Activated CD8-positive, alpha-beta T cell treated with anti-CD3 and anti-CD28 coated beads for 36 hours (primary cell): ENCODE data around the gene ADCY7. TPM values are rescaled to one million over a fixed set of nuclear protein-coding genes. Genes with fewer than 3 reads are reported as not detected.

Source experiments
- ATAC-seq: fragments of 200-7000 bp; cut with Tn5 transposase; one replicate; pipeline ENCODE4 v1.10.0; 2021; ENCODE audit warnings: mild to moderate bottlenecking, moderate library complexity
- CTCF ChIA-PET: fragments of 350-600 bp; sonication (Branson Sonifier 250); formaldehyde crosslinking; loops from one replicate; lab custom pipeline; 2021; ENCODE audit warnings: antibody characterized with exemption; lab: Charles Lee
- POLR2A ChIA-PET: fragments of 350-600 bp; sonication (Branson Sonifier 250); formaldehyde crosslinking; loops from one replicate; lab custom pipeline; 2021; ENCODE audit warnings: antibody characterized with exemption; lab: Charles Lee
- DNase-seq: peaks from one replicate; pipeline ENCODE4 v3.0.0-alpha.2; 2020
- H3K27ac Mint-ChIP-seq: one replicate; pipeline ENCODE4 v1.8.0; 2021; ENCODE audit warnings: mild to moderate bottlenecking, mixed read lengths
- H3K27me3 Mint-ChIP-seq: one replicate; pipeline ENCODE4 v1.8.0; 2021; ENCODE audit warnings: mixed read lengths
- H3K36me3 Mint-ChIP-seq: one replicate; pipeline ENCODE4 v1.8.0; 2021; ENCODE audit warnings: low read depth, mixed read lengths
- H3K4me1 Mint-ChIP-seq: one replicate; pipeline ENCODE4 v1.8.0; 2021; ENCODE audit warnings: low read depth, mixed read lengths
- H3K4me3 Mint-ChIP-seq: one replicate; pipeline ENCODE4 v1.8.0; 2021; ENCODE audit warnings: mild to moderate bottlenecking, moderate library complexity, mixed read lengths
- H3K9me3 Mint-ChIP-seq: one replicate; pipeline ENCODE4 v1.8.0; 2021; ENCODE audit warnings: mixed read lengths
- CTCF ChIP-seq: fragments of 200-600 bp; IDR thresholded peaks from one replicate; pipeline ENCODE4 v1.8.0; 2022; ENCODE audit warnings: antibody characterized with exemption, mild to moderate bottlenecking
- intact Hi-C: fragments of 100-400 bp; cut with micrococcal nuclease; formaldehyde crosslinking; loops from one replicate; pipeline ENCODE4 v1.10.0; 2022
- microRNA-seq: library from miRNA; unstranded; fragments of <30 nt; microRNA quantifications from one replicate; pipeline ENCODE4 v1.2.0, GENCODE V29; 2022; ENCODE audit warnings: borderline microRNAs expressed, borderline replicate concordance
- total RNA-seq, 2 experiments: library from RNA; stranded (reverse); gene quantifications; one replicate each; pipeline ENCODE4 v1.2.3, GENCODE V29; 2021

The ADCY7 gene
- total RNA-seq, 2 experiments from 2014 or later = 89.9 to 92.1 TPM

- H3K4me3 Mint-ChIP-seq = peak overlapping the region; percentile 9
- DNase-seq (no peak), ATAC-seq (no peak)
- peaks cover 53% of the 10 kb centered on the region for H3K4me1 Mint-ChIP-seq
- intact Hi-C loops = loop anchor here (10.0 kb wide), 2 partner anchors 299 to 379 kb away; partner anchors contain the start of gene CYLD
- H3K27me3 Mint-ChIP-seq = no peaks in the 10 kb centered on the region
- H3K27ac Mint-ChIP-seq = peak overlapping the region; percentile 47
- H3K36me3 Mint-ChIP-seq = peaks cover 42% of the 10 kb centered on the region
- H3K9me3 Mint-ChIP-seq = no peaks in the 10 kb centered on the region
- TF ChIP-seq CTCF = no peak
- ChIA-PET POLR2A (no interaction called here), CTCF (interaction anchor here (1.9 to 11.9 kb wide), 4 partner anchors 10 to 441 kb away, joined by 8 to 118 read pairs (median 12); no protein-coding TSS in a partner anchor)
Observed at GRCh38 chr16:50365791-50366575, 99.6 kb downstream of the ADCY7 start.

Small RNA genes lying within 50 kb of the gene (microRNA-seq; reads per million reads assigned to microRNA genes)
- gene MIR6771 = not detected

Other genes starting within 250 kb of the ADCY7 start
- 10 to 100 TPM; 19.1 to 19.9 TPM for gene CNEP1R1, start 241.3 kb upstream of the ADCY7 start, total RNA-seq
- gene HEATR3, start 200.6 kb upstream of the ADCY7 start, total RNA-seq = 10 to 100 TPM; 23.6 to 29.6 TPM
- gene TENT4B, start 113.2 kb upstream of the ADCY7 start, total RNA-seq = 10 to 100 TPM; 19.0 to 19.2 TPM
- gene BRD7, start 102.4 kb downstream of the ADCY7 start, total RNA-seq = 10 to 100 TPM; 76.2 to 93.4 TPM